ENCODE measurements around the gene GLRX2.

GLRX2 gene

DNA sequence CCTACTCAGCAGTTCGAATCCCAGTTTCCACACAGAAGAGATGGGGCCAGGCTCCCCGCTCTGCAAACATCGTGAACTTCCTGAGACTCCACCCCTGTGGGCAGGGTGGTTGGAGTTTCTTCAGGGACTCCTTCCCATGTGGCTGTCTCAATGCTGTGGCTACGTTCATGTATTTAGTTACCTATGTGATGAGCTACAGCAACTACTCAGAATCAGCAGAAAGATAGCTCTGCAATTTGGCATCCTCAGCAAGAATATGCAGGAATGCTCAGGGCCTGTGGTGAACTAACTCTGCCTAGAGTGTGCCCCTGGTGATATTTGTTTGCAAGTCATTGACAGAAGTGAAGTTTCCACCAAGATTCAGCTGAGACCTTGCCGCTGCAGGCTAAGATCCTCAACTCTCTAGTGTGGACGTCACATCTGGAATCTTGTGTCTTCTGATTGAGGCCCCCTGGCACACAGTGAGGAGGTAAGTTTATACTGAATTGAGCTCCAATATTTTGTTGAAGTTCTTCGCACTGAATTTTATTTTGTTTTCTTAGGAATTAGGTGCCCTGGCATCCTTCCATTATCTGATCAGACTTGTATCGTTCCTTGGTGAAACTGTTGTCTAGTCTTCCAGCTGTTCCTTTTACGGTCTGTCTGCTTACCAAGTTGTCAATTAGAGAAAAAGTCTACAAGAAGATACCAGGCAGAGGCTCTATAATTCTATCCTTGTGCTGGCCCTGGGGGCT lies 8.2 kb upstream of the GLRX2 start:
- no peak for DNase-seq

DNA sequence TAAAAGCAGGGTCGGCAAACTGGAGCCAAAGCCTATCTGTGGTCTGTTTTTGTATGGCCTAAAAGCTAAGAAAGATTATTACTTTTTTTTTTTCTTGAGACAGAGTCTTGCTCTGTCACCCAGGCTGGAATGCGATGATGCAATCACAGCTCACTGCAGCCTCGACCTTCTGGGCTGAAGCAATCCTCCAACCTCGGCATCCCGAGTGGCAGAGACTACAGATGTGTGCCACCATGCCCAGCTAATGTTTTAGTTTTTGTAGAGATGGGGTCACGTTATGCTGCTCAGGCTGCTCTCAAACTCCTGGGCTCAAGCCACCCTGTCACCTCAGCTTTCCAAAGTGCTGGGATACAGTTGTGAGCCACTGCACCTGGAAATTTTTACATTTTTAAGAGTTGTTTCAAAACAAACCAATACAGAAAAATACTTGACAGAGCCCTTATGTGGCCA lies 6.5 kb upstream of the GLRX2 start:
- peak in 1 of 56 donors; percentile 15 for DNase-seq

DNA sequence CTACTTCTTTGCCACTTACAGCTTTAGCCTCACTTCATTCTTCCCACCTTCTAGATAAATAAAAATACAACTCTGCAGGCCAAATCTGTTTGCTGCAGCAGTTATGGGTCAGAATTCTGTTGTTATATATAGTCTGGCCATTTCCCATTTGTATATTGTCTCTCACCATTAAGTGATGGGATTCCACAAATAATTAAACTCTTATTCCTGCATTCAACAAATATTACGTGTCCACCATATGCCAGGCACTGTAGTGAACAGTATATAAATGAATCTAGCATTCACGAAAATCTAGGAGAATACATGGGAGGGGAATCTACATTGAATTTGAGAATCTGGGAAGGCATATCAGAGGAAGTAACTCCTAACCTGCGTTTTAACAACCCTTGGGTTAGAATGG lies 5.7 kb upstream of the GLRX2 start:
- DNase-seq: no peak

DNA sequence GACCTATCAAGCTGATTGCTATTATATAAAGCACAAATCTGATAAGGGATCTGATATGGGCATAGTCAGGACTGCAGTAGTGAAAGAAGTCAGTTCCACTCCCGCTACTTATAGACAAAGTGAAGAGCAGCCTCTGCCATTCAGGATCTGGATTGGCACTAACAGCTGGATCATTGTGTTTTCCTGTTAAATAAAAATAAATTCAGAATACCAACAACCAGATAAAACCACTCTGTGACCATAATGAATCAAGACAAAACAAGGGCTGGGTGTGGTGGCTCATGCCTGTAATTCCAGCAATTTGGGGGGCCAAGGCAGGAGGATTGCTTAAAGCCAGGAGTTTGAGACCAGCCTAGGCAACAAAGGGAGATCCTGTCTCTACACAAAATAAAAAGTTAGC lies 5.0 kb upstream of the GLRX2 start:
- no peak for DNase-seq

DNA sequence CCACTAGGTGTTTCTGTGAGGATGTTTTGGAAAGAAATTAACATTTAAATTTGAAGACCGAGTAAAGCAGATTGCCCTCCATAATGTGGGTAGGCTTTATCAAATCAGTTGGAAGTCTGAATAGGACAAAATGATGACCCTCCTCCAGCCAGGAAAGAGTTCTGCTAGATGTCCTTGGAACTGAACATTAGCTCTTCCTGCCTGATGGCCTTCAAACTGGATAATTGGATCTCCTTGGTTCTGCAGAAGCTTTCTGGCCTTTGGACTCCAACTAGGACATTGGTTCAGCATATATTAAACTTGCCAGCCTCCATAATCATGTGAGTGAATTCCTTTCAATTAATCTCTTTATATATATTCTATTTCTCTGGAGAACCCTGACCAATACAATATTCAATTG lies 4.4 kb upstream of the GLRX2 start:
- no peak for DNase-seq

- no peak for DNase-seq
Observed at GRCh38 chr1:193108471-193108870, 3.3 kb upstream of the GLRX2 start.

DNA sequence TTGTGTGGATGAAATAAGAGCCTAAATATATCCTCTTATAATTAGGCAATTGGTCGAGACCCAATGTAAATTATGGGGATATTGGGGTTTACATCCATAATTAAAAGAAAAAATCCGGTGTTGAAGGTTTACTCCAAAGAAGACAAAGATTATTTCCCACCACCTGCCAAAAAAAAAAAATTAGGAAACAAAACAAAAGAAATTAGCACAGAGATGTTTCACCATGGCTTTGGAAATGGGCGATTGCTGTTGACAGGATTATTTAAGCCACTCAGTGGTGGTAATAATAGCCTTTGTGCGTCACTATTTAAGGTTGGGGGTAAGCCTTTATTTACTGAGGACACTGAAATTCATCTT lies 585 bp upstream of the GLRX2 start:
- no peak for DNase-seq

- peak in 36 of 56 donors; percentile 3 to 59 (median 28) for DNase-seq
Observed at GRCh38 chr1:193104502-193104906, 710 bp downstream of the GLRX2 start.

DNA sequence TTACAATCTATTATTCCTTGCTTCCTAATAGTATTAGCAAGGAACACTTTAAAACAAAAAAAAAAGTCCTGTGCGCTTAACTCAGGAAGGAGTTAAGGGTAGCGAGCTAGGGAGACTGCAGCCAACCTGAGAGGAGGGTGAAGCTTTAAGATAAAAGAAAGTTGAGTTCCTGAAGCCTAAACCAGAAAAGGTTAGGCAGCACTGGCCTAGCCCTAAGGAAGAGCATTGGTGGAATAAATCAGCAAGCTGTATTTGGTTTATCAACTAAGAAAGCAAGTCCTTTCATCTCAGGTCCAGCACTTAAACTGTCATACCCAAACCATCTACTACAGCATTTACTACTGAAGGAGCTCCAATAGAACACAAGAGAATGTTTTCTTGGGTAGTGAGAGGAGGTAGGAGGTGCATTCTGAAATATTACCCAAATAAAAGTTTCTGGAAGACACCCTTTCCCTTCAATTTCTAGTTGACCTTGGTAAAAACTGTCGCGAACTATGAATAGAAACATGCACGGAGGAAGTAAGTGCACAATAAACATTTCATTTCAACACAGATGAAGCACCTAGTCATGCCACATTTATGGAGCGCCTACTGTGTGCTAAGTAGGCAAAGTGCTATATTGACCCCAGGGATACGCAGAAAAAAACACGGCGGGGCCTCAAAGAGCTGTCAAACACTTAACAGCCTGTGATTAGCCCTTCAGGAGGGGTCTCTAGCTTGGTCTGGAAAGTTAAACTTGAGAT lies 1.3 kb downstream of the GLRX2 start:
- DNase-seq: no peak

DNA sequence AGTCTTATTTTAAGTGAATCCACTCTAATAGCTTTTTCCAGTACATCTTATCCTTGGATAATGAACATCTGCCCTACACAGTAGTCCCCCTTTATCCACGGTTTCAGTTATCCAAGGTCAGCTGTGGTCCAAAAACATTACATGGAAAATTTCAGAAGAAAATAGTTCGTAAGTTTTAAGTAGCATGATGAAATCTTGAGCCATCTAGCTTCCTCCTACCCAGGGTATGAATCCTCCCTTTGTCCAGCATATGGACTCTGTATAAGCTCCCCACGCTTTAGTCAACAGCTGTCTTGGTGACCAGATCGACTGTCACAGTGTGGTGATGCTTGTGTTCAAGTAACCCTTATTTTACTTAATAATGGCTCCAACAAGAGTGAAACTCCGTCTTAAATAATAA lies 2.6 kb downstream of the GLRX2 start:
- DNase-seq: no peak

- DNase-seq: no peak
Observed at GRCh38 chr1:193094112-193094511, 11.1 kb downstream of the GLRX2 start.

- DNase-seq: no peak
Observed at GRCh38 chr1:193090865-193091264, 14.3 kb downstream of the GLRX2 start.

GRCh38 chr1:193087893-193088292 lies 17.3 kb downstream of the GLRX2 start:
- no peak for DNase-seq

GRCh38 chr1:193086342-193086741 lies 18.9 kb downstream of the GLRX2 start:
- DNase-seq: no peak

GRCh38 chr1:193085263-193085662 lies 20.0 kb downstream of the GLRX2 start:
- DNase-seq: no peak

DNA sequence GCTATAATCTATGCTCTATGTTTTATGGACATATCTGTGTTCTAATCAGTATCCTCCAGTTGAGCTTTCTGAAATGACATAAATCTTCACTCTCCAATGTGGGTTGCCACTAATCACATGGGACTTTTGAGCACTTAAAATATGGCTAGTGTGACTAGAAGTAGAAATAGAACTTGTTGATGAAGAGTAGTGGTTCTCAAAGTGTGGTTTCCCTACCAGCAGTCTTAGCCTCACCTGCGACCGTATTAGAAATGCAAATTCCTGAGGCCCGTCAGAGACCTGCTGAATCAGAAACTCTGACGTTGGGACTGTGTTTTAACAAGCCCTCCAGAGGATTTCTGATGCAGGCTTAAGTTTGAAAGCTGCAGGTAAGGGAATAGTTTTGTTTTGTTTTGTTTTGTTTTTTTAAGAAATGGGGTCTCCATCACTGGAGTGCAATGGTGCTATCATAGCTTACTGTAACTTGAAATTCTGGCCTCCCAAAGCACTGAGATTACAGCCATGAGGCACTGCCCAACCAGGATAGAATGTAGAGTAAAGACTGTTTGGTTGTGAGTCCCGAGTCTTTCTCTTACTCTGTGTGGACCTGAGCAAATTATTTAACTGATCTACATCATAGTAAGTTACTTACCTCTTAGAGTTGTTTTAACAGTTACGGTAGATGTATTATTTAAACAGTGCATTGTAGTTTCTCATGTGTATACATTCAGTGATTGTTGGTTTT lies 21.7 kb downstream of the GLRX2 start:
- DNase-seq: no peak

- no peak for DNase-seq
Observed at GRCh38 chr1:193079187-193079586, 26.0 kb downstream of the GLRX2 start.

- no peak for DNase-seq
Observed at GRCh38 chr1:193077991-193078390, 27.2 kb downstream of the GLRX2 start.

DNA sequence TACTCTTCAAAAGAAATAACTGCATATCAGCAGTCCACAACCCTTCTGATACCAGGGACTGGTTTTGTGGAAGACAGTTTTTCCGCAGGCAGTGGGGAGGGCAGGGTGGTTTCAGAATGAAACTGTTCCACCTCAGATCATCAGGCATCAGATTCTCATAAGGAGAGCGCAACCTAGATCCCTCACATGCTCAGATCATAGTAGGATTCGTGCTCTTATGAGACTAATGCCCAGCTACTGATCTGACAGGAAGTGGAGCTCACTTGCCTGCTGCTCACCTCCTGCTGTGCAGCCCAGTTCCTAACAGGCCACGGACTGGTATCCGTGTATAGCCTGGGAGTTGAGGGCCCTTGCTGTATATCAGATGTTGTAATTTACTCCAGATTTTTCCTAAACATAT lies 34.3 kb downstream of the GLRX2 start:
- no peak for DNase-seq

DNA sequence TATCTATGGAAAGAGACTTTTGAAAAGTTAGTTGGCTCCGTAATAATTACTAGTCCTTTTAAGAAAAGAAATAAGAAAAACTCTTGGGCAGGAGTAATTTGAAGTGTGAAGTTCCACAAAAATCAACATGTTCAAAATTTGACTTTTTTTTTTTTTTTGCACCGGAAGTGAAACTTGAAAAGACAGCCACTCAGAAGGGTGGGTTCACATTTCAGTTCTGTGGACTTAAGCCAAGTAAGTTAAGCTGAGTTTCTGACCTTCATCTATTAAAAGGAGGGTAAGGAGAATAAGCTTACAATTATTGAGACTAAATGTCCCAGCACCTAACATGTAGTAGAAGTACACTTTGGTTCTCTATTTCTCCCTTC lies 34.8 kb downstream of the GLRX2 start:
- DNase-seq: no peak

- no peak for DNase-seq
Observed at GRCh38 chr1:193069748-193070385, 35.3 kb downstream of the GLRX2 start.

GRCh38 chr1:193068013-193068412 lies 37.2 kb downstream of the GLRX2 start:
- no peak for DNase-seq
